Mesodermal cell (in vitro differentiated cells): ENCODE data around the gene ELP4.

Source experiments
- H3K27ac ChIP-seq: 2 replicates; pipeline ENCODE4 v1.7.0; 2013; ENCODE audit warnings: mild to moderate bottlenecking, low read depth, low read length, moderate library complexity; ENCODE audit not compliant: severe bottlenecking
- H3K36me3 ChIP-seq: 2 replicates; pipeline ENCODE4 v1.7.1; 2013; ENCODE audit warnings: mild to moderate bottlenecking, low read length, moderate library complexity; ENCODE audit not compliant: control insufficient read depth, insufficient read depth
- H3K4me1 ChIP-seq: one replicate; pipeline ENCODE4 v1.7.1; 2013; ENCODE audit warnings: mild to moderate bottlenecking, low read length; ENCODE audit not compliant: insufficient read depth, control insufficient read depth, poor library complexity, severe bottlenecking
- H3K4me3 ChIP-seq: 2 replicates; pipeline ENCODE4 v1.7.0; 2013; ENCODE audit warnings: low read length, control low read depth, mild to moderate bottlenecking; ENCODE audit not compliant: insufficient read depth, poor library complexity, severe bottlenecking; ENCODE audit errors: extremely low read depth
- H3K9me3 ChIP-seq: 2 replicates; pipeline ENCODE4 v1.7.1; 2013; ENCODE audit warnings: mild to moderate bottlenecking, low read length, moderate library complexity; ENCODE audit not compliant: control insufficient read depth
- WGBS, 2 experiments: methylation state at CpG; one replicate each; pipeline ENCODE4 v1.1.5; 2013; ENCODE audit warnings: missing lambda C conversion rate in 2 of 2; ENCODE audit not compliant: insufficient coverage in 2 of 2; 5-methylcytosine and 5-hydroxymethylcytosine counted together

ELP4 gene

DNA sequence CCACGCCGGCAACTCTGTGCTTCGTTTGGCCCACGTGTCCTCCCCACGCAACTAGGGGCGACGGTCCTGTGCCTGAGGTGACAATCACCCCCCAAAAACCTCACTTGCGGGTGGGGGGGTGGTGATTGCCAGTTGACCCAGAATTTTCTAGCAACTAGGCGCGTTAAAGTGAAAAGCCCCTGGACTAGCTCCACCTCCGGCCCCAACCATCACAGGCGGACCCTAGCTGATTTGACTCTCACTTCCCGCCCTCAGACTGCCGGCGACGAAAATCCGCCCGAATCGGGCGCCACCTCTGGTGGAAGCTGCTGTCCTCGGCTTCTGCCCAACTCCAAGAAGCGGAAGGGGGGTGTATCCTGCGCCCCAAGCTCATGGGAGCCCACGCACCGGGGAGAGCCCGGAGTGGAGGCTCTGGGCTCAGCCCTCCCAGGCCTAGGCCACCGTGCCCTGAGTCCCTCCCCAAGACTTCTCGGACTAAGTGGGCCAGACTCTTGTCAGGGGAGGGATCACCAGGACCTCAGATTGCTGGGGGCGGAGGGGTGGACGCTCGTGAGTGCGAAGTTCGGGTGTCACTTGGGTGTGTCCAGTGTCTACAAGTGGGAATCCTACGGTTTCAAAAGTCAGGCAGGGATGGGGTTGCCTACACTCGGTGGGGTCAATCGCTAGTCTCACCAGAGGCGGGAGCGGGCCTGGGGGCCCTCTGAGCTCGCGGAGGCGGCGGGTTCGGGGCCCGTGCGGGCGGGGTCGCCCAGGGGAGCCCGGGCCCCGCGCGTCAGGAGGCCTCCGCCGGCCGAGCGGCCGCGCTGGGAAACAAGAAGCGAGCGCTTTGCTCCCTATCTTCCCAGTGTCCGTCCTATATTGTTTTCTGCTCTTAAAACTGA is 289.2 kb downstream of the ELP4 start:
- no peaks in the 10 kb centered on the region for H3K4me1 ChIP-seq
- H3K9me3 ChIP-seq = no peaks in the 10 kb centered on the region
- H3K4me3 ChIP-seq = peak overlapping the region; percentile 22
- H3K36me3 ChIP-seq = no peaks in the 10 kb centered on the region
- no peak overlapping the region for H3K27ac ChIP-seq
- WGBS, 2 experiments = 2 to 3% methylated on average over 45 to 47 of the region's 60 CpGs

DNA sequence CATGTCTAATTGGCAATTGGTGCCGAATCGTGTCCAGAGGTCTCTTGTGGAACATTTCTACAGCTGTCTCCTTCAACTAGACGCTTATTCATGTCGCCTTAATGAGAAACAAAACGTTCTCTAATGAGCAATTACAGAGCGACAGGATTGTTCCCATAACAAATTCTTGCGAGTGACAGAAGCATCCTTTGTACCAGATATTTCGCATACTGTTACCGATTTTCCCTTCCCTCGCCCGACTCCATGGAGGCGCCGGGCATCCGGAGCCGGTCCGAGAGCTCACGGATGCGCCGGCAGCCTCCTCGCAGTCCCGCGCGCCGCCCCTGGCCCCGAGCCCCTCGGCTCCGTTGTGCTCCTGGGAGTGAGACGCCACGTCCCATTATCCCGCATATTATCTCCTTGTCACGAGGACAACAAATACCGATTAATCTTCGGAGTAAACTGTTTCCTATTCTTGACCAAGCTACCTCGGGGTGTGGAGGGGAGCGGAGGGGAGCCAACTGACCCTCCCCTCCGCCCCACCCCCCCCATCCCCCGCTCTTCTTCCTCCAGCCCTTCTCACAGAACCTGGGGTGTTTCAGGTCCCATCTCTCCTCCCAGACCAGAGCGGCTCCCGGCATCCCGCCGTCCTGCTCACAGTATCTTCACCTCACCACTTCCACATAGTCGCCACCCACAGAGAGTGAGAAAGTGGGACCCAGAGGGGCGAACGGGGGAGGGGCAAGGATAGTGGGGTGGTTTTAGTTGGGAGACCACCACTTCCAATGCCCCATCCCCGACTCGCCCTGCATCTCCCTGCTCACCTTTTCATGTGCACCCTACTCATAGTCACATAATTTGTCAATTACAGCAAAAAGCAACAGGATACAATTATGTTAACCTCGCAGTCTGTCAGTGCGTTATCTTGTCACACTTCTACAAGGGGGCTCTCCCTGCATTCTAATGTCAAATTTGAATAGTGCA is 290.1 kb downstream of the ELP4 start:
- Histone ChIP-seq H3K4me3 (no peak overlapping the region), H3K27ac (no peak overlapping the region), H3K9me3 (no peaks in the 10 kb centered on the region), H3K4me1 (no peaks in the 10 kb centered on the region), H3K36me3 (no peaks in the 10 kb centered on the region)
- 1 to 2% methylated on average over 28 to 32 of the region's 48 CpGs for WGBS, 2 experiments

GRCh38 chr11:31800398-31801265 is 291.1 kb downstream of the ELP4 start:
- Histone ChIP-seq H3K27ac (no peak overlapping the region), H3K36me3 (no peaks in the 10 kb centered on the region), H3K9me3 (no peaks in the 10 kb centered on the region), H3K4me1 (no peaks in the 10 kb centered on the region), H3K4me3 (no peak overlapping the region)
- 6 to 7% methylated on average over 16 of the region's 23 CpGs for WGBS, 2 experiments

DNA sequence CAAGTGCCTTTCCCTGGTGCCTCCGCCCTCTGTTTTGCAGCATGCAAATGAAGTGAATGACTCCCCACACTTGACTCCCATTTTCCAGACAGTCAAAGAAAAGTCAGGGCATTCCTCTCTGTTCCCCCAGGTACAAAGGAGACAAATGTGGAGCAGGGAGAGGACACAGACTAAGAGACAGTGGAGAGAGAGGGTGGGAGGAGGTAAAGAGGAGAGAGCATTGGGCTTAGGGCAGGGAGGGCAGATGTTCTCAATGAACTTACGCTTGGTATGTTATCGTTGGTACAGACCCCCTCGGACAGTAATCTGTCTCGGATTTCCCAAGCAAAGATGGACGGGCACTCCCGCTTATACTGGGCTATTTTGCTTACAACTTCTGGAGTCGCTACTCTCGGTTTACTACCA is 291.7 kb downstream of the ELP4 start:
- Histone ChIP-seq H3K4me1 (no peaks in the 10 kb centered on the region), H3K36me3 (no peaks in the 10 kb centered on the region), H3K4me3 (no peak overlapping the region), H3K9me3 (no peaks in the 10 kb centered on the region), H3K27ac (no peak overlapping the region)
- WGBS, 2 experiments = 2 to 6% methylated on average over 6 to 9 of the region's 9 CpGs

GRCh38 chr11:31802000-31802551 is 292.5 kb downstream of the ELP4 start:
- Histone ChIP-seq H3K9me3 (no peaks in the 10 kb centered on the region), H3K27ac (no peak overlapping the region), H3K4me3 (no peak overlapping the region), H3K4me1 (no peaks in the 10 kb centered on the region), H3K36me3 (no peaks in the 10 kb centered on the region)
- no CpG with 5 or more reads among the region's 6 CpGs for WGBS, 2 experiments

- no peaks in the 10 kb centered on the region for H3K36me3 ChIP-seq
- 0 to 2% methylated on average over 19 to 20 of the region's 20 CpGs for WGBS, 2 experiments
These were observed 293.0 kb downstream of the ELP4 start for GRCh38 chr11:31802609-31802989.

GRCh38 chr11:31802990-31803812 is 293.6 kb downstream of the ELP4 start:
- Histone ChIP-seq H3K9me3 (no peaks in the 10 kb centered on the region), H3K4me3 (no peak overlapping the region), H3K27ac (no peak overlapping the region), H3K4me1 (no peaks in the 10 kb centered on the region), H3K36me3 (no peaks in the 10 kb centered on the region)
- whole genome bisulfite sequencing, 2 experiments = 8 to 9% methylated on average over 11 to 13 of the region's 24 CpGs

More at GRCh38 chr11:31802609-31802989, 293.0 kb downstream of the ELP4 start:
- Histone ChIP-seq H3K4me1 (no peaks in the 10 kb centered on the region), H3K27ac (no peak overlapping the region), H3K9me3 (no peaks in the 10 kb centered on the region), H3K4me3 (no peak overlapping the region)

DNA sequence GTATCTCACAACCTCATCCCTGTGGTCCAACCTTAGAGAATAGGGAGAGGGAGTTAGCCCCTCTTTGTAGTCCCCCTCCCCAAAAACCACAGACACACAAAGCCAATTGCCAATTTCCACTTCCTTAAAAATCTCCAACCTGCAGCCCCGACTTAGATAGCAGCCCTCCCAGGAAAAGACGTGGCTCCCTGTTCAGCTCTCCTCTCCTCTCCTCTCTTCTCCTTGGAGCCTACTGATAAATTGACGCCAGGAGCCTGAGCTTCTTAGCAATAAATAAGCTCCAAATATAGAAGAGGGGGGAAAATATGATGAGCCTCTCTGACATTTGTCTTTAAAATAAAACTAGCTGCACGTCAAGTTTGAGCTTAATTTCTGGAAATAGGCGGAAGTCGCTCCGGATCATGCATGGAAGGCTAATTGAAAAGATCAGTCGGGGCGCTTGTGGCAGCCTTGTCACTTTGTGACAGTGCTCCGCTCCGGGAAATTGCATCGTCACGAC is 294.3 kb downstream of the ELP4 start:
- no peak overlapping the region for H3K27ac ChIP-seq
- H3K4me1 ChIP-seq = no peaks in the 10 kb centered on the region
- no peak overlapping the region for H3K4me3 ChIP-seq
- H3K36me3 ChIP-seq = no peaks in the 10 kb centered on the region
- WGBS, 2 experiments = 1 to 4% methylated on average over 10 to 12 of the region's 13 CpGs
- H3K9me3 ChIP-seq = no peaks in the 10 kb centered on the region

DNA sequence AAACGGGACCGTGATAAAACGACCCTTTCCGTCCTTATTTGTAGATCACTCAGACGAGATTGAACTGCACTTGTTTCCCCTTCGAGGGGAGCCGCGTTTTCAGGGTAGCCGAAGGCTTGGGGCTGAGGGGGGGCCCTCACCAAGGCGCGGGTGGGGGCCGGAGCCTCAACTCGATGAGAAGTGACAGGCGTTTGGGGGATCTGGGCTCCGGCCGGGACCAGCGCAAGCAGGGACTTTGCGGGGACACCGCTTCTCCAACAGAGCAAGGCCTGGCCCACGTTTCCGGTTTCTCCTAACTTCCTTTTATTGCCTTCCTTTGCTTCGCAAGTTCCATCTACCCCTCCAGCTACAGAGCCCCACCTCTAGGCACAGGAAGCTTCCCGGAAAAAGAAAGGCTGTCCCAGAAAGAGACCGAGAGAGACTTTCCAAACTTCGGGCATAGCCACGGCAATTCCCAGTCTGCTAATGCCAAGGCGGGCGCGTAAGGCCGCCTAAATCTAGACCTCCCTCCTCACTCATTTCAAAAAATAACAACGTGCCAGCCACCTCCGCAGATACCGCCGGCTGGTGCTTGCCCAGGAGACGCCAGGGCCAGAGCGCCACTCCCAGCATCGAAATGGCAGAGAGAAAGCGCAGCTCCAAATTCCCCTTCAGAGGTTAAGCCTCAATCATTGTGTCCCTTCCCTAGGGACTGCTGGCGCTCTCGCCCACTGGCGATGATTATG is 294.9 kb downstream of the ELP4 start:
- no peak overlapping the region for H3K4me3 ChIP-seq
- no peak overlapping the region for H3K27ac ChIP-seq
- no peaks in the 10 kb centered on the region for H3K36me3 ChIP-seq
- no peaks in the 10 kb centered on the region for H3K9me3 ChIP-seq
- H3K4me1 ChIP-seq = peaks cover 1% of the 10 kb centered on the region
- WGBS, 2 experiments = 0 to 1% methylated on average over 33 to 41 of the region's 41 CpGs
